Hematopoietic multipotent progenitor cell treated with erythropoietin and hydrocortisone succinate and interleukin-3 and kit ligand, for 8 days (in vitro differentiated cells): ENCODE results near the gene ACTN3.
"Not testable (repeated sequence)": the region's sequence is repeated elsewhere in the genome, so short reads cannot be mapped to it uniquely, and the experiment has no call there.

Experiments used
- DNase-seq: peaks from one replicate; pipeline ENCODE4 v3.0.0-alpha.2; 2015

Gene ACTN3

DNA sequence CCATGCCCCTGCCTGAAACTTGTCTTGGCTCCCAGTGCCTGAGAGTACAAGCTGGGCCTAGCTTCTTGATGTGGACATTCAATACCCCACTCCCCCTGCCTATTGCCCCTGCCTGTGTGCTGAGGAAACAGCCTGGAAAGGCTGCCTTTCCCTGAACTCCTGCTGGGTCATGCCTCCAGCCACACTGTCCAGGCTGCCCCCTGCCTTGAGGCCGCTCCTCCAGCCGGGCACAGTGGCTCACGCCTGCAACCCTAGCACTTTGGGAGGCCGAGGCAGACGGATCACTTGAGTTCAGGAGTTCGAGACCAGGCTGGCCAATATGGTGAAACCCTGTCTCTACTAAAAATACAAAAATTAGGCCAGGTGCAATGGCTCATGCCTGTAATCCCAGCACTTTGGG lies 56.4 kb downstream of the ACTN3 start:
- DNase-seq = no peak

DNA sequence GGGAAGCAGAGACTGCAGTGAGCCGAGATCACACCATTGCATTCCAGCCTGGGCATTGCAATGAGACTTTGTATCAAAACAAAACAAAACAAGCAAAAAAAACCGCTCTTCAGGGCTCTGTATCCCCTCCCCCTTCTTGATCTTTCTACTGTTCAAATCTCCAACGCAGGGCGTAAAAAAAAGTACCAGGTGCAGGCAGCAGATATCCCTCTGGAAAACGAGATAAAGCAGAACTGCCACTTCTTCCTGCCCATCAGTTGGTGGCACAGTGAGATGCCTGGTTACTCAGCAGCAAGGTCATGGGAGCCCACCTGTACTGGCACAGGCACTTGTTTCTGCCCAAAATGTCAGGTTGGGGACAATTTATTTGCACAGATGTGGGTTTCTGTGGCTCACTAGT lies 57.5 kb downstream of the ACTN3 start:
- DNase-seq = peak; percentile 96

DNA sequence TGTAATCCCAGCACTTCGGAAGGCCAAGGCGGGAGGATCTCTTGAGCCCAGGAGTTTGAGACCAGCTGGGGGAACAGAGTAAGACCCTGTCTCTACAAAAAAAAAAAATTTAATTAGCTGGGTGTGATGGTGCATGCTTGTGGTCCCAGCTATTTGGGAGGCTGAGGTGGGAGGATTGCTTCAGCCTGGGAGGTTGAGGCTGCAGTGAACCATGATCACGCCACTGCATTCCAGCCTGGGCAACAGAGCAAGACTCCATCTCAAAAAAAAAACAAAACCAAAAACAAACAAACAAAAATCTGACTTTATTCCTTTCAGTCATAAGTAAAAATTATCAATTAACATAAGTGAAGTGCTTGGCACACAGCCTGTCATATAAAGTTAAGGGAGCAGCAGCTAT lies 59.9 kb downstream of the ACTN3 start:
- not testable (repeated sequence) for DNase-seq

DNA sequence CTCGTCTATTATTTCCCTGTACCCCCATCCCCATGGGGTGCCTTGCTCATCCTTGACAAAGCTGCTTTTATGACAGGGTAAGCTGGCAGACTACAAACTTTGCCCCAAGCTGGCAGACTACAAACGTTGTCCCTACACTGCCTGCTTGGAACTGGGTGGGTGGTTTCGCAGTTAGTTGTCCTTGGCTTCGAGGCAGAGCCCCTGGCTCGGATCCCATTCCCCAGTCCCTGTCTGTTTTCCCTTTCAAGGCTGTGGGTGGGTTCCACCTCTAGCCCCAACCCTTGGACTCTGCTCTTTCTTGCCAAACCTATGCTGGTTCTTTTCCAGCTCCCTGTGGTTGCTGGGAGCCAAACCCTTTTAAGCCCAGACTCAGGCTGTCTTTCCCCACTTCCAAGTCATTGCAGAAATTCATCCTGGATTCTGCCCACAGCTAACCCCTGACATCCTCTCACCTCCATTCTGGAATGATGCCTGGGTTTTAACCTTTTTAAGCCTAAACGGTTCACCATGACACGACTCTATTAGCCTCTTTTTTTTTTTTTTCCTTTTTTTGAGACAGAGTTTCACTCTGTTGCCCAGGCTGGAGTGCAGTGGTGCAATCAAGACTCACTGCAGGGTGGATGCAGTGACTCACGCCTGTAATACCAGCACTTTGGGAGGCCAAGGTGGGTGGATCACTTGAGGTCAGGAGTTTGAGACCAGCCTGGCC lies 60.6 kb downstream of the ACTN3 start:
- DNase-seq = no peak

DNA sequence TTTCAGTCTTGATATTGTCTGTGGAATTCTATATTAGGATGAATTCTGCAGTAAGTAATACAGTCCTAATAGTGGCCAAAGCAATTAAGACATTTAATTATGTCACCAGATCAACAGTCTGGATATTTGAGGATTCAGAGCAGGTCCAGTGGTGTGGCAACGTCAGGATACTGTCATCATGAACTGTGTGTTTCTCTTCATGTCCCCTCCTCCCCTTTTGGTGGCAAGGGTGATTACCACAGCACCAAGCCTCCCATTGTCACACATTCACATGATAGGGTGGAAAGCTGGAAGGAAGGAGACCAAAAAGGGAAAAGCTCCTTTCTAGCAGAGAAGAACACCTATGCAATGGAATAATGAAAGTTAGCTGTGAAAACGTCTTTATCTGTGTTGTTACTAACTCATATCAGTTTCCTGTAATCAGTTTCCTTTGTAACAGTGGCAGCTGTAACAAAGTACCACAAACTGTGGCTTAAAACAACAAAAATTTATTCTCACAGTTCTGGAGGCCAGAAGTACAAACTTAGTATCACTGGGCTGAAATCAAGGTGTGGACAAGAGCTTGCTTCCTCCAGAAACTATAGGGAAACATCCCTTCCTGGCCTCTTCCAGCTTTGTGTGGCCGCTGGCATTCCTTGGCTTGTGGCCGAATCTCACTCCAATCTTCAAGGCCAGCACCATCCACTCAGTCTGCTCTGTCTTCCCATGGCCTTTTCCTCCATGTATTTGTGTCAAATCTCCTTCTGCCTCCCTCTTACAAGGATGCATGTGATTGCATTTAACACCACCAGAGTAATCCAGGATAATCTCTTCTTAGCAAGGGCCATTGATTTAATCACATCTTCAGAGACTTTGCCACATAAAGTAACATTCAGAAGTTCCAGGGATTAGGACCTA lies 63.3 kb downstream of the ACTN3 start:
- no peak for DNase-seq

DNA sequence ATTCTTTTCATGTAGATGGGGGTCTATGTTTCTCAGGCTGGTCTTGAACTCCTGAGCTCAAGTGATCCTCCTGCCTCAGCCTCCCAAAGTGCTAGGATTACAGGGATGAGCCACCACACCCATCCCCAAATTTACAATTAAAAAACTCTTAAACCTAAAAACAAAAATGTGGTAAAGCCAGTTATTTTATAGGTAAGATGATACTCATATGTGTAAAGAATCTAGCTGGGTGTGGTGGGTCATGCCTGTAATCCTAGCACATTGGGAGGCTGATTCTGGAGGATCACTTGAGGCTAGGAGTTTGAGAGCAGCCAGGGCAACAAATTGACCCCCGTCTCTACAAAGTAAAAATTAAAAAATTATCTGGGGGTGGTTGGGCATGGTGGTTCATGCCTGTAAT lies 65.8 kb downstream of the ACTN3 start:
- no peak for DNase-seq
